ENCODE results near the gene ZNF81. TPM values are rescaled to one million over a fixed set of nuclear protein-coding genes. Genes with fewer than 3 reads are reported as not detected.

ZNF81 gene
- total RNA-seq, 1 donor from 2014 or later, result 5.3 TPM

Other genes starting within 250 kb of the ZNF81 start
- 10.9 TPM for gene SYN1, start 217.0 kb upstream of the ZNF81 start, total RNA-seq
- gene CFP, start 207.0 kb upstream of the ZNF81 start, total RNA-seq, result 2.6 TPM
- 20.9 TPM for gene ELK1, start 186.3 kb upstream of the ZNF81 start, total RNA-seq
- gene UXT, start 177.7 kb upstream of the ZNF81 start, total RNA-seq, result 93.2 TPM
- 3.1 TPM for gene ZNF182, start 167.1 kb downstream of the ZNF81 start, total RNA-seq
- gene SPACA5, start 170.1 kb downstream of the ZNF81 start, total RNA-seq, result not detected
- 2.9 TPM for gene ZNF630, start 234.7 kb downstream of the ZNF81 start, total RNA-seq

Measured in Right ventricle myocardium superior (tissue), 1 donor.